Heart right ventricle (tissue), 16 donors: ENCODE data around the gene RAB11FIP3. TPM values are rescaled to one million over a fixed set of nuclear protein-coding genes. Genes with fewer than 3 reads are reported as not detected.

Experiments
- ATAC-seq, 8 donors: fragments of 200-7000 bp; cut with Tn5 transposase; one replicate each; pipeline ENCODE4 v1.9.1; 2020; ENCODE audit warnings: mild to moderate bottlenecking in 8 of 8, moderate library complexity in 8 of 8, moderate number of reproducible peaks in 1 of 8
- DNase-seq, 2 donors: peaks; one replicate each; pipeline ENCODE4 v3.0.0-alpha.2; 2020
- H3K27ac ChIP-seq, 10 donors: fragments of 200-600 bp; sonication (generic) in 2 of 10; one replicate each; pipeline versions ENCODE4 v1.5.0 to v1.8.0; 2020 to 2022; ENCODE audit warnings: mild to moderate bottlenecking in 3 of 10
- H3K27me3 ChIP-seq, 7 donors: fragments of 200-600 bp; one replicate each; pipeline ENCODE4 v1.8.0; 2021 to 2022; ENCODE audit warnings: mild to moderate bottlenecking in 2 of 7
- H3K36me3 ChIP-seq, 9 donors: fragments of 200-600 bp; sonication (generic) in 1 of 9; one replicate each; pipeline versions ENCODE4 v1.5.0 to v1.8.0; 2020 to 2022; ENCODE audit warnings: mild to moderate bottlenecking in 2 of 9
- H3K4me1 ChIP-seq, 9 donors: fragments of 200-600 bp; sonication (generic) in 1 of 9; one replicate each; pipeline versions ENCODE4 v1.5.0 to v1.8.0; 2020 to 2022; ENCODE audit warnings: mild to moderate bottlenecking in 4 of 9
- H3K4me3 ChIP-seq, 10 donors: fragments of 200-600 bp; sonication (generic) in 2 of 10; one replicate each; pipeline versions ENCODE4 v1.5.0 to v1.8.0; 2020 to 2022; ENCODE audit warnings: mild to moderate bottlenecking in 7 of 10, moderate library complexity in 2 of 10
- H3K9me3 ChIP-seq, 11 donors: fragments of 200-600 bp in 10 of 11; sonication (generic) in 2 of 11; one replicate each; pipeline versions ENCODE4 v1.5.0 to v1.8.0; 2013 to 2022; ENCODE audit warnings: mild to moderate bottlenecking in 2 of 11, control low read depth in 1 of 11, moderate library complexity in 1 of 11
- WGBS, 2 donors: extraction: QIAGEN DNeasy Blood & Tissue Kit; methylation state at CpG; one replicate each; pipeline ENCODE4 v1.1.7; 2013; ENCODE audit warnings: inconsistent platforms in 1 of 2; 5-methylcytosine and 5-hydroxymethylcytosine counted together
- intact Hi-C, 10 donors: fragments of 100-400 bp; cut with DNase I; formaldehyde crosslinking; loops; one replicate each; pipeline versions ENCODE4 v1.11.1 to v1.14.2; 2022
- polyA plus RNA-seq, 2 donors: library from polyadenylated mRNA; stranded (reverse); fragments of 200-250 nt; gene quantifications; one replicate each; pipeline ENCODE4 v1.2.3, GENCODE V29; 2013
- total RNA-seq, 10 donors: library from RNA; stranded (reverse); fragmentation: NEBNext Ultra II Directional in 3 of 10; extraction: Animal tissue kit (Norgen Biotek cat#: 25700) in 3 of 10; gene quantifications; one replicate each; pipeline versions ENCODE4 v1.2.1 to v1.2.4, GENCODE V29; 2021 to 2023
- TF ChIP-seq, protein P1 (sequence below), 9 donors: fragments of 200-600 bp; sonication (generic) in 2 of 9; IDR thresholded peaks; one replicate each; pipeline versions ENCODE4 v1.5.0 to v1.8.0; 2021 to 2022; ENCODE audit warnings: antibody characterized with exemption in 9 of 9, mild to moderate bottlenecking in 5 of 9, moderate library complexity in 1 of 9
- donor health status: Arrhythmogenic right ventricular cardiomyopathy.
- donor health status: ischemic (EF 13 %, LVEDD 7.1; RV severe dilation, severe dysfunction).
- donor health status: healthy with polysubstance abuse.
- donor health status: DM: no; HTN: yes; CAD: no.
- donor health status: DM: no; HTN: no; CAD: no.
- donor health status: ischemic (EF 25% LVEDD 6.9; RV normal size, moderate dysfunction).
- donor health status: ischemic (EF 25% LVEDD 5.7; RV mildly dilated, moderate dysfunction).
- donor health status: healthy.
- donor health status: DM: yes; HTN: yes; CAD: no.
- donor health status: Ischemic cardiomyopathy.
- donor health status: ischemic (EF 35%, LVEDD 5.7; RV mildly dilated, moderate dysfunction).
- donor health status: nonischemic (EF 11% LVEDD 7.7; RV severe dilation, severe dysfunction).
- donor health status: DM: yes; HTN: yes; CAD: no.
- donor health status: PGD.
- donor health status: ischemic (EF 29% LVEDD 5.4; RV normal size, mild dysfunction).
- donor health status: nonischemic (EF 23%, LVEDD 6.1; RV moderate dilation, normal function).

Gene RAB11FIP3
- total and polyA plus RNA-seq, 12 donors = 16.6 to 40.3 (median 29.1) TPM

DNA sequence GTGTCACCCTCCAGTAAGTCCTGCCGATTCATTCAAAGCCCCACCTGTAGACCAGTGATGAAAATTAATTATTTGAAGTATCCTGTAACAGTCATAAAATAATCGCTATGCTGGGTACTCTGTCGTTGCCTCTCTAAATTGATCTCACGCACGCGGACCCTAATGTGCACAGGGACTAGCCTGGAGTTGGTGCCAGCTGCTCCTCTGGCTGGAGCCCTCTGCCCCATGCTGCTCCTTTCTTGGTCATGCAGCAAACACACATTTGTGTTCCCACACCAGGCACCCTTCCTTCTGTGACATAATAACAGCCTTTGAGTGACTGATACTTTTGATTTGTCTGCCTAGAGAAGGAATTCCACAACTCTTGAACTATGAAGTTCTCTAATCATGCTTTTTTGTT is 16.0 kb downstream of the RAB11FIP3 start:
- H3K4me3 ChIP-seq = no peak overlapping the region
- intact Hi-C loops = no loop called here
- no peaks in the 10 kb centered on the region for H3K9me3 ChIP-seq
- H3K36me3 ChIP-seq = peaks cover 0 to 23% (median 0%) of the 10 kb centered on the region in 9 donors
- 96 to 97% methylated on average over 6 of the region's 6 CpGs for WGBS, 2 donors
- TF ChIP-seq, protein P1, sequence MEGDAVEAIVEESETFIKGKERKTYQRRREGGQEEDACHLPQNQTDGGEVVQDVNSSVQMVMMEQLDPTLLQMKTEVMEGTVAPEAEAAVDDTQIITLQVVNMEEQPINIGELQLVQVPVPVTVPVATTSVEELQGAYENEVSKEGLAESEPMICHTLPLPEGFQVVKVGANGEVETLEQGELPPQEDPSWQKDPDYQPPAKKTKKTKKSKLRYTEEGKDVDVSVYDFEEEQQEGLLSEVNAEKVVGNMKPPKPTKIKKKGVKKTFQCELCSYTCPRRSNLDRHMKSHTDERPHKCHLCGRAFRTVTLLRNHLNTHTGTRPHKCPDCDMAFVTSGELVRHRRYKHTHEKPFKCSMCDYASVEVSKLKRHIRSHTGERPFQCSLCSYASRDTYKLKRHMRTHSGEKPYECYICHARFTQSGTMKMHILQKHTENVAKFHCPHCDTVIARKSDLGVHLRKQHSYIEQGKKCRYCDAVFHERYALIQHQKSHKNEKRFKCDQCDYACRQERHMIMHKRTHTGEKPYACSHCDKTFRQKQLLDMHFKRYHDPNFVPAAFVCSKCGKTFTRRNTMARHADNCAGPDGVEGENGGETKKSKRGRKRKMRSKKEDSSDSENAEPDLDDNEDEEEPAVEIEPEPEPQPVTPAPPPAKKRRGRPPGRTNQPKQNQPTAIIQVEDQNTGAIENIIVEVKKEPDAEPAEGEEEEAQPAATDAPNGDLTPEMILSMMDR (IDR thresholded peaks at IDR 0.05) = no peak
- H3K27me3 ChIP-seq = no peaks in the 10 kb centered on the region
- no peak for ATAC-seq
- no peak overlapping the region for H3K27ac ChIP-seq
- DNase-seq = no peak
- H3K4me1 ChIP-seq = no peaks in the 10 kb centered on the region

DNA sequence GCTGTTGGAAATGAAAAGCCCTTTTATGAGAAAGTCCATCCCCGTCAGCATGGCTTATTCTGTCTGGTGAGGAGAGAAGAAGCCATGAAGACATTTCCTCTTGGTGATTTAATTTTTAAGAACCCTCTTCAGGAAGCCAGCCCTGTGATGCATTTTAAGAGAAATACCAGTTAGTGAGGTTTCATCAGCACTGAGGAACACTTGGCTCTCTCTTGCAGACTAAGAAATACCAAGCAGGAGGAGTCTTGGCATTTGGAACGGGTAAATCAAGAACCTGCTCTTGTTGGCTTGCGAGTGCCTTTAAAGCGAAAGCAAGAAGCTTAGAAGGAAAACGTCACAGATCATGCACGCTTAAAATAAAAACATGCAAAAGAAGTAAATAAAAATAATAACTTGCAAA is 17.5 kb downstream of the RAB11FIP3 start:
- ATAC-seq (no peak), DNase-seq (no peak)
- Histone ChIP-seq H3K4me1 (no peaks in the 10 kb centered on the region), H3K4me3 (peak overlapping the region in 1 of 10 donors; percentile 7), H3K27ac (peak overlapping the region in 1 of 10 donors; percentile 1), H3K36me3 (peaks cover 0 to 23% (median 0%) of the 10 kb centered on the region in 9 donors), H3K27me3 (no peaks in the 10 kb centered on the region), H3K9me3 (no peaks in the 10 kb centered on the region)
- 85 to 87% methylated on average over 6 of the region's 6 CpGs for WGBS, 2 donors
- intact Hi-C loops = no loop called here
- TF ChIP-seq, protein P1 (IDR thresholded peaks at IDR 0.05) = no peak

DNA sequence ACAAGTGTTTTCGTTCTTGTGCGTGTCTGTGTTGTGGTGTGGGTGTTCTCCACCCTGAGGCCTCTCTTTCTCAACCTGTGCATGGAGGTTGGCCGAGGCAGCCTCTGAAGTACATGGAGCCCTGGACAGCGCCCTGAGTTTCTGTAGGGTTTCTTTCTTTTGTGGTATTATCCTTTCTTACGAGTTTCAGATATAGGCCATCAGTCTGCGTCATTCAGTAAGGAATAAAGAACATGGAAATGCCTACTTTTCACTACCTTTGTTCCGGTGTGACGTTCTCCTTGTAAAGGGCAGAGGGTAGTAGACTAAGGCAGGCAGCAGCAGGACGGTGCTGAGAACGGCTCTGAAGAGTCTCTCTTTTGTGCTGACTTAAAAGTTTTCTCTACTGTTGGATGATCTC is 18.6 kb downstream of the RAB11FIP3 start:
- WGBS, 2 donors = 93 to 96% methylated on average over 10 of the region's 10 CpGs
- no peaks in the 10 kb centered on the region for H3K27me3 ChIP-seq
- no peaks in the 10 kb centered on the region for H3K4me1 ChIP-seq
- intact Hi-C loops = no loop called here
- DNase-seq (no peak), ATAC-seq (no peak)
- H3K9me3 ChIP-seq = no peaks in the 10 kb centered on the region
- TF ChIP-seq, protein P1 (IDR thresholded peaks at IDR 0.05) = no peak
- no peak overlapping the region for H3K27ac ChIP-seq
- H3K4me3 ChIP-seq = no peak overlapping the region
- peaks cover 0 to 23% (median 0%) of the 10 kb centered on the region in 9 donors for H3K36me3 ChIP-seq

DNA sequence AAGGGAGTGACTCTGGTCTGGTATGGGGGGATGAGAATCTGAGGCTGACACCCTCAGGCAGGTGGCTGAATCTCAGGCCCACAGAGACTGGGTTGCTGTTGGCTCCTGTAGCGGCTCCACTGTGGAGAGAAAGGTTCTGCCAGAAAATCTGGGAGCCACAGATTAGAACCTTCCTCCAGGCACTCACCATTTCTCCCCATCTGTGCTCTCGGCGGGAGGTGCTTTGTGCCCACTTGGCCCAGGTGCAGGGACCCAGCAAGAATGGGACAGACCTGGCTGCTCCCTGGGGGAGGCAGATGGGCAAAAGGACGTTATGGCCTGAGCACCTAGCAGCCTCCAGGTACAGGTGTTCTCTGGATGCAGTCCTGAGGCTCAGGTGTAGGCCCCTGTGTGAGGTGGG is 20.1 kb downstream of the RAB11FIP3 start:
- intact Hi-C loops = no loop called here
- peaks cover 0 to 18% (median 0%) of the 10 kb centered on the region in 9 donors for H3K36me3 ChIP-seq
- ATAC-seq (peak in 1 of 8 donors; percentile 12), DNase-seq (no peak)
- H3K27ac ChIP-seq = no peak overlapping the region
- TF ChIP-seq, protein P1 (IDR thresholded peaks at IDR 0.05) = no peak
- H3K4me1 ChIP-seq = peaks cover 0 to 8% (median 0%) of the 10 kb centered on the region in 9 donors
- H3K4me3 ChIP-seq = no peak overlapping the region
- no peaks in the 10 kb centered on the region for H3K9me3 ChIP-seq
- WGBS, 2 donors = 85 to 92% methylated on average over 4 of the region's 4 CpGs
- H3K27me3 ChIP-seq = no peaks in the 10 kb centered on the region
